Ecto neural progenitor cell (in vitro differentiated cells): ENCODE measurements around the gene TIMM22.
"Not testable (repeated sequence)": the region's sequence is repeated elsewhere in the genome, so short reads cannot be mapped to it uniquely, and the experiment has no call there.

Experiments used
- DNase-seq: peaks from one replicate; pipeline ENCODE4 v3.0.0-alpha.2; 2018; ENCODE audit warnings: low spot score

Gene TIMM22

DNA sequence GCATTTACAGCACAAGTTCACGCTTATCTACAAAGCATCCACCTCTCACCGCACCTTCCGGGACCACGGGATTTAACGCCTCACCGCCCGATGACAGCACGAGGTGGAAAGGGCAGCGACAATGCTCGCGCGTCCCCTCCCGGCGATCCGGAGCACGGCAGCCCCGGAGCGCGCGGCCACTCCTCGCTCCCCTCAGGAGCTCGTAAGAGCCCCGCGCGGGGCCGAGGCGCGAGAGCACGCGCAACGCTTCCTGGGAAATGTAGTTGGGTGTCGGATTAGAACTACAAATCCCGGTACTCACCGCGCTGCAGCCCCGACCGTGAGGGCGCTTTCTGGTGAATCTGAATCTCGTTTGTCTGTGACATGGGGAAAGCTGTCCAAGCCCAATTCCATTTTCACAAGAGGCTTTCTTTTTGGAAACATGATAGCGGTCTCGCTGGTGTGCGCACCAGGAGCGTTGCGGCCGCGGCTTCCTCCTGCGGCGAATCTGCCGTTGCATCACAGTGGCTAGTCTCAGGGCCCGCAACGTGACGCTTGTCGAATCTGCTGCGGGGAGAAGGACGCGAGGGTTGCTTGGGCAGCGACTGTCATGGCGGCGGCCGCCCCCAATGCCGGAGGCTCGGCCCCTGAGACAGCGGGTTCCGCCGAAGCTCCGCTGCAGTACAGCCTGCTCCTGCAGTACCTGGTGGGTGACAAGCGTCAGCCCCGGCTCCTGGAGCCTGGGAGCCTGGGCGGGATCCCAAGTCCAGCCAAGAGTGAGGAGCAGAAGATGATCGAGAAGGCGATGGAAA is at the start of gene TIMM22:
TSS of gene TIMM22 (plus strand) at position 576 of the 791 bp plus-strand sequence. CDS start at position 590, 14 bp downstream.
- DNase-seq: peak; percentile 98

DNA sequence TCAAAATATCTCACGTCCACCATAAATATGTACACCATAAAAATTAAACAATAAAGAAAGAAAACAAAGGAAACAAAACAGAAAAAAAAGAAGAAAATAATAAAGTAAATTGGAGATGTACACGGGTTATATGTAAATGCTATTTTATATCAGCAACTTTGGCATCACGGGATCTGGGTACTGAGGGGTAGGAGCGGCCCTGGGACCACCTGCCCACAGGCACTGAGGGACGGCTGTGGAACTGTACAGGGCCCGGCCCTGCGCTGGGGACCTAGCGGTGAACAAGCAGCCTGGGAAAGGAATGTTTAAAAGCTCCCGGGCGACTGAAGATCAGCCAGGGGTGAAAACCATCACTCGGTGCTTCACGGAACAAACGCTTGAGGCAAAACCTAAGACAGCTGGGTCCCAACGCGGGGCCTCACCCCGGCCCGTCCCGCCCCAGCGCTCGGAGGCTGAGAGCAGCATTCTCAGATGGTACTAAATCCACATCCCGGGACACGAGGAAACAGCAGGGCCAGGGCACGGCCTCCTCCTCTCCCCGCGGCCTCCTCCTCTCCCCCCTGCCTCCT is 48.6 kb upstream of the TIMM22 start:
- peak; percentile 77 for DNase-seq

DNA sequence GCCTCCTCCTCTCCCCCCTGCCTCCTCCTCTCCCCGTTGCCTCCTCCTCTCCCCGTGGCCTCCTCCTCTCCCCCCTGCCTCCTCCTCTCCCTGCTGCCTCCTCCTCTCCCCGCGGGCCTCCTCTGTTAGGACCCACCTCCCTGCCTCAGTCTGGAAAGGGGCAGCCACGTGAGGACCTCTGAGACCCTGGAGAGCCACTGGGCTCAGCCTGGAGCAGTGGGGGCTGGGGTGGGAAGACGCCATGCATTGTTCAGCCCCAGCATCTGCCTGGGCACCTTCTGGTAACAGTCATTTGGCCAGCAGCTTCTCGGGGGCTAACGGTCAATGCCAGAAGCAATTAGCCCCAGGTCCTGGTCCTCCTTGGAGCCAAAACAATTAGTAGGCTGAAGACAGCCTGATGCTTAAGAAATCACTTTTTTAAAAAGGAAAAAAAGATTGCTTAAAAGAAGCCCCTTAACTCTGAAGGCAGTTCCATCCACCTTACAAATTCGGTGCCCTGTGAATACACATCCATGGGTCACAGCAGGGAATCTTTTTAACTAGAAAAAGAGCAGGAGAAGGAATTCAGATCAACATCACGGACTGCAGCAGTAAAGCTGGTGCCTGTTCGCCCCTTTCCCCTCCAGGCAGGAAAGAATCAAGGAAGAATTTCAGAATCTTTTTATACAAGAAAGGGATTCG is 47.2 kb upstream of the TIMM22 start:
- DNase-seq: peak; percentile 76

DNA sequence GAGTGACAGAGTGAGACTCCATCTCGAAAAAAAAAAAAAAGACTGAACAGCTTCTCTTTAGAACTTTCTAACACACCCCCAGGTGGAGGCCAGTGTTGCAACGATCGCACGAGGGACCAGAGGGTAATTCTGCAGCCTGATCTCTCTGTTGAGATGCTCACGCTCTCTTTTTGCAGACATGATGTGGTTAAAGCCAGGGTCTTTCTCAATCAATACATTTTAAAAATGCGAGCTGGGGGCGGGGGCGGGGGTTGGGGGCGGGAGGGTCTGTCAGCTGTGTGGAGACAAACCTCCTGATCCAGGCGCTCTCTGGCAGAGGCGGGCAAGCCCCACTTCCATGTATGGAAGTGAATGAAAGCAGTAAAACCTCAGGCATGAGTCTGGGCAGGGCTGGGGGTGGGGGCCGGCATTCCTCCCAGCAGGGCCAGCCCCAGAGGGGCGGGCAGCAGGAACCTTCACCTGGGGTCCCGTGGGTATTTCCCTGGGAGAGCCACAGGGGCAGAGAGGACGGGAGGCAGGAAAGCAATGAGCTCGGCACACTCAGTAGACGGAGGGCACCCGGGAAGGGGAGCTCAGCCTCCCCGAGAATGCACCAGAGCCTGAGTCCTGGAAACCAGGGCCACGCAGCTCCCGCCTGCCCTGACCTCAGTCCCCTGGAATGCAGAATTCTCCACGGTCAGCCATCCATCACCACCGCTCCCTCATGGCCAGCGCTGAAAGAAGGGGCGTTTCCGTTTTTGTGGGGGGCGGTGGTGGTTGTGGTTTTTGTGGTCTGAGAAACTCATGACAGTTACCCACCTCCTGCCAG is 45.4 kb upstream of the TIMM22 start:
- peak; percentile 89 for DNase-seq

DNA sequence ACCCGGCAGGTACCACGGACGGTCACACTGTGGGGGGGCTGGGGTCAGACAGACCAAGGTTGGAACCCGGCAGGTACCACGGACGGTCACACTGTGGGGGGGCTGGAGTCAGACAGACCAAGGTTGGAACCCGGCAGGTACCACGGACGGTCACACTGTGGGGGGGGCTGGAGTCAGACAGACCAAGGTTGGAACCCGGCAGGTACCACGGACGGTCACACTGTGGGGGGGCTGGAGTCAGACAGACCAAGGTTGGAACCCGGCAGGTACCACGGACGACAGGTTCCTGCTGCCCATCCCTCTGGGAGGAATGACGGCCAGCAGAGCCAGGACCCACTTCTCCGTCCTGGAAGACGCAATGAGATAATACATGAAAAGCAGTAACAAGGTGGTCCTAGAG is 44.3 kb upstream of the TIMM22 start:
- not testable (repeated sequence) for DNase-seq

DNA sequence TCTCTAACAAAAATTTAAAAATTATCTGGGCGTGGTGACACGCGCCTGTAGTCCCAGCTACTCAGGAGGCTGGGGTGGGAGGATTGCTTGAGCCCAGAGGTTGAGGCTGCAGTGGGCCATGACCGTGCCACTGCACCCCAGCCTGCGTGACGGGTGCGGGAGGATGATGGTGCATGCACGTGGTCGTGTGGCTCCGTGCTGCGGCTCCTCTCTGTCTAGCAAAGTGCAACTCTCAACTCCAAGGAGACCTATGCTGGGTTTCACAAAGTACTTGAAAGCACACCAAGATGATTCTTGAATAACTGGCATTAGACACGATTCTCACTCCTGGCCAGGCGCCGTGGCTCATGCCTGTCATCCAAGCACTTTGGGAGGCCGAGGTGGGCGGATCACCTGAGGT is 43.2 kb upstream of the TIMM22 start:
- no peak for DNase-seq

DNA sequence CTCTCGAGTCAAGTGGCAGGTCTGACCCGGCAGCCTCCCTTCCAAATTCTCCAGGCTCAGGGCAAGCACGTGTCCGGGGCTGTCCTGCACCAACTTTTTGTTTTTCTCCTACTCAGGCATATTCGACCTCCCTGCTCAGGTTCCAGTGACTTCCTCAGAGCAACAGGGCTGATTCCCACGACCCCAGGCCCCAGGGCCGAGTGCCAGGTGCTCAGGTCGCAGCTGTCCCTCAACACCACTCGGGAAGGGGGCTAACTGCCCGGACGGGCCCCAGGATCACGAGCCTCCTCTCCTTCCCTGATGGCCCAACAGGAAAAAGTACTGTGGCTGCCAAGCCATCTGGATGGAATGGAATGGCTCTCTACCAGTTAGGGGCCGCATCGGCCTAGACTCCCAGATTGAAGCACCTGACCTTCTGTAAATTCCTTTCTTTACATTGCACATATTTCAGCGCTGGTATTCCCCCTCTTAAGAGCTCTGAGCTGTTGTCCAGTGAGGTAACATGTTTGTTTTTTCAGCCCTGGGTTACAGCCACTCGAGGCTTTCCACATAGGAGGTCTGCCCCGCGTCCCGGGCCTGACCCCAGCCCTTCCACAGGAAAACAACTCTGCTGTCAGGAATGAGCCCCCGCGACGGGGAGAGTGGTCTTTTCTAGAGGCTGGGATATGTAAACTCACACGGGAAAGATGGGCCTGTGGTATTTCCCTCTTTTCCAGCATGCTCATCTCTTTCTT is 42.3 kb upstream of the TIMM22 start:
- DNase-seq: no peak

DNA sequence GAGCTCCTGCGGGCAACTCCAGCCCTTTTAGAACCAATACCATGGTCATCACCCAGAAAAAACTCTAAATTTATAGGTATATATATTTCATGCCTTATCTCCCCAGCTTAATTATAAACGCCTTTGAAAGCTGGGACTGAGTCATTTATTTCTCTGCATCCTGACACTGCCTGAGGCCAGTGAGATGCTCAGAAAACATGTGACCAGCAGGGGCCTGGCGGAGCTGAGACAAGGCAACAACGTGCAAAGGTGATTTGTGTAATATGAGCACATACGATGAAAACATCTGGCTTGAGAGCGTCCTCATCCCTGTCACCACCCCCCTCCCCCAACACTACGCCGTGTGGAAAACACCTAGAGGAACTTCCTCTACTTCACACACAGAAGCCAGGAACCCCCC is 40.0 kb upstream of the TIMM22 start:
- DNase-seq: no peak

DNA sequence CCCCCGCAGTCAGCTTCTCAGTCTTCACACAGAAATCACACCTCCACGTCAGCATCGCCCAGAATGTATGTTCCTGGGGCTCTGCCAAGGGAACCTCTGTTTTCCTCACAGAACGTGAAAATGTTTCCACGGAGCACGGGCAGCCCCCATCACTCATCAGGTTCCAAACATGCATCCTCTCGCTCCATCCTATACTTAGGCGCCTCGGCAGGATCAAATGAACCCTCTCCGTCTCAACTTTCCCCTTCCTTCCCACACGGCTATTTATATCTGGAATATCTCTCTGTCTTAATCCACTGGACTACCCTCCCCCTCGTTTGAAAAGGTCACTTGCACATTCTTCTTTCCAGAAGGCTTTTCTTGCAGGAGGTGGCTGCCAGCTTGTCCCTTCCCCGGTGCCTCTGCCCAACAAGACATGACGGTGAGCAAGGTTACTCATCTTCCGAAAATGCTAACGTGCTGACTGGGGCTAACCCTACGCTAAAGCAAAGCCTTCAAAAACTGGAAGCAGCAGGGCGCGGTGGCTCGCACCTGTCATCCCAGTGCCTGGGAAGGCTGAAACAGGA is 39.0 kb upstream of the TIMM22 start:
- no peak for DNase-seq

DNA sequence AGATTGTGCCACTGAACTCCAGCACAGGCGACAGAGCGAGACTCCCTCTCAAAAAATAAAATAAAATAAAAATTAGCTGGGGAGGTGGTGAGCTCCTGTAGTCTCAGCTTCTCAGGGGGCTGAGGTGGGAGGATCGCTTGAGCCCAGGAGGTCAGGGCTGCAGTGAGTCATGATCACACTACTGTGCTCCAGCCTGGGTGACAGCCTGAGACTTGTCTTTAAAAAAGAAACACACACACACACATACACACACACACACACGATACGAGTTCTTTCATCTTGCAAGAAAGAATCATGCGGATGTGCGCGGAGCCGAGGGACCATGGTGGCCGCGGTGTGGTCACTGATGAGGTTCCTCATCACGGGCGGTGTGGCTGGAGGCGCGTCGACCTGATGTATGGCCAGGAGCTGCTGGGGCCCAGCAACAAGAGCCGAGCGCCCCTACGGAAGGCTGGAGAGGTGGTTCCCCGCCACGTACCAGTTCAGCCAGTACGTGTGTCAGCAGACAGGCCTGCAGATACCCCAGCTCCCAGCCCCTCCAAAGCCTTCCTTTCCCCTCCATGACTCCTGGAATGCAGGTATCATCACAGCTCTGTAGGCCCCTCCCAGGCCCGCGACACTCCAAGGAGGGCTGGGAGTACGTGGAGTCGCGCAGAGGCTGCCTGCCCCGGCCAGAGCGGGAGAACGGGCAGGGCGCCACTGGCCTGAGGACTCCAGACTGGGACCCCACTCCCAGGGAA is 38.0 kb upstream of the TIMM22 start:
- DNase-seq: no peak

DNA sequence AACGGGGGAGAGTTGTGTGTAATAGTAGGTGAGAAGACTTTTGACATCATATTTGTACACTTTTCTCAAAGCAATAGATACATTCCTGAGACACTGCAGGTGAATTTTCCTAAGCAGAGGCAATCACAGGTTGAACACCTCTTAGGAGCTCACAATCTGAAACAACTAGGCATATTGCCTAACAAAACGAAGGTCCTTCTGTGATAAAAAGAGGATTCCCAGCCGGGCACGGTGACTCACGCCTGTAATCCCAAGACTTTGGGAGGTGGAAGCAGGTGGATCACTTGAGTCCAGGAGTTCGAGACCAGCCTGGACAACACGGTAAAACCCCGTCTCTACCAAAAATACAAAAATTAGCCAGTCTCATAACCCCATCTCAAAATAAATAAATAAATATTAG is 34.8 kb upstream of the TIMM22 start:
- DNase-seq: no peak

DNA sequence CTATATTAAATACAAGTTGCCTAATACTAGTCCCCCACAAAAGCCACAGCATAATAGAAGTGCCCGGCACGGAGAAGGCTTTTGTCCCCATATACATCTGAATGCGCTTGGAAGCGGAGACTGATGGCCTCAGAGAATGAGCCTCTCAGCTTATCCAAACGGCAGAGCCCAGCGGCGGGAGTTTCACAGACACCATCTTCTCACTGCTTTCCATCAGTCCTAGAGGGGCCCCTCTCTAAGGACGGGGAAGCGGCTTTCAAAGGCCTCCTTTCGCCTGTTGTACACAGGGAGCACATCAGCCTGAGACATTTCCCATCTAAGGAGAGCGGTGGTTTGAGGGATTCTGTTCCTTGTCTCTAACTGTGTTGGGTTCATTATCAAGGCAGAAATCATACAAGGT is 34.3 kb upstream of the TIMM22 start:
- DNase-seq: peak; percentile 77

DNA sequence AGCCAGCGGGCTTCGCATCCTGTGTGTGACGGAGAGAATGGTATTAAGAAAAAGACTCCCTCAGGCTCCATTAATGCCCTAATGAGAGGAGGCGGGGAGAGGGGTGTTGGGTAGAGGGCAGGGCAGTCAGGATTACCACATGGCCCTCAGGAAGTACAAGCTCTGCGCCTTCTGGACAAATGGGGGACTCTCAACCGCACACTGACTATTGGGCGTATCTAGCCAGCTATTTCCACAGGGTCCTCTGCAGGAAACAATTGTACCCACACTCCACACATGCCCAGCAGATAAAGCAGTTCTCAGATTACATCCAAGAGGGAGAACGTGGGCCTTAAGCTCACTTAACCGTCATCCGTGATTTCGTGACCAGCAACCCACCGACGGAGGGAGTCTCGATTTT is 32.1 kb upstream of the TIMM22 start:
- DNase-seq: no peak

DNA sequence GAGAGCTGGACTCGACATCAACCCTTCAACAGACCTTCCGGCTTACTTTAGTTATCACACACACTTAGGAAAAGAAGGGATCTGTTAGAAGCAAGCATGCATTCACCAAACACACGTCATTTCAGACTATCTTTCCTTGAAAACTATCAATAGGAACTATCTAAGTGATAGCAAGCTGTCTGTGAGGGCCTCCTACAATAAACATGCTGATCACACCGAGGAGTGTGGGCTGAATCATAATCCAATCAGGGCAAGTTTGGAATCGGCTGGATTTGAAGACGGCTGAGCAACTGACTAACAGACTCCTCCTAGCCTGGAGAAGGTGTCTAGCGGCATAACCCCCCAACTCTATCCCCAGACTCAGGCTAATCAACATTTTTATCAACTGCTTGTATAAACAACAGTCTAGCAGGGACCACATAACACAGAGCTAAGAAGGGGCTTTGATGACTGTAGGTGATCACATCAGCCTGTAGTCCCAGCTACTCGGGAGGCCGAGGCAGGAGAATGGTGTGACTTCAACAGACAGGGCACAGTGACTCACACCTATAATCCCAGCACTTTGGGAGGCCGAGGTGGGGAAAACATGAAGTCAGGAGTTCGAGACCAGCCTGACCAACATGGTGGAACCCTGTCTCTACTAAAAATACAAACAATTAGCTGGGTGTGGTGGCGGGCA is 31.5 kb upstream of the TIMM22 start:
- no peak for DNase-seq

DNA sequence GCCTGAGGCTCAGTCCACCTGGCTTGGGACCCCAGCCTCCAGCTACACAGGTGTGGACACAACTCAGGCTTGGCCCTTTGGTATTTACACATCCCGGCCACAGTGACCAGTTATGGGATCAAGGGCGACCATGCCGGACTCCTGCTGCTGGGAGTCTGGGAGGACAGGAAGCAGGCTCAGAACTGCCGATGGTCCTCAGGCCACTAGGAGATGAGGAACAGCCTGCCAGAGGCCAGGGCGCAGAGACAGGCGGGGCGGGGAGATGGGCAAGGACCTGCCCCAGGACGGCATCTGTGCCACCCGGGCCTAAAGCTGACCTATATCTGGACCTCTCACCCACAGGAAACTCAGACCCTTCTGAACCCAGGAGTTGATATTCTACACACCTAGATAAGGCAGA is 29.8 kb upstream of the TIMM22 start:
- DNase-seq: no peak

DNA sequence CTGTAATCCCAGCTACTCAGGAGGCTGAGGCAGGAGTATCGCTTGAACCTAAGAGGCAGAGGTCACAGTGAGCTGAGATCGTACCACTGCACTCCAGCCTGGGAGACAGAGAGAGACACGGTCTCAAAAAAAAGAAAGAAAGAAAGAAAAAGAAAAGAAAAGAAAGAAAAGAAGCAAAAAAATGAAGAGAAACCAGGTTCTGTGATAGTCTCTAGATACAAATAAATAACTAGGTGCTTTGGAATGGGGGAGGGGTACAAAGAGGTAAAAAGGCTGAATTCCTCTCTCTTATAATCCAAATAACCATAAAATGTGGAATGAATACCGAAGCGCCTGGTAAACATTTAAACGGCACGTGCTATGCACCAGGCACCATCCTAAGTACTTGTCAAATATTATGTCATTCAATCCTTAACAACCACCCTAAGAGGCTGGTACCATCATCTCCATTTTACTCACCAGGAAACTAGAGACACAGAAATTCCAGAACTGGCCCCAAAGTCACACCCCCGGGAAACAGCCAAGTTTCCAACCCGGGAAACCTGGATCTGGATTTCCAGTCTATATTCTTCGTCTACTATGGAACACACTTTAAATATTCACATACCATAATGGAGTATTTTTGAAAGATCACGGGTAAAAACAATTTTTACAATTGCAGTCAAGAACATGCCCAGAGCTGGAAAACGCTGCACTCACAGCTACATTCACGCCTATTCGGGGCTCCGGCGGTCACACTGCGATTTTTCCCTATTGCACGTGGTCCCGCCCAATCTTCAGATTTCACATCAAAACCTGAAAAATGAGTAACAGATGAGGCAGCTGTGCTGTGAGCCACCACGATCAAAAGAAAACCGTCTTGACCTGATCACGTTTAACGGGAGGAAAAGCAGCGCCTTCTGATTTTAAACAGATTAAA is 27.9 kb upstream of the TIMM22 start:
- DNase-seq: no peak

DNA sequence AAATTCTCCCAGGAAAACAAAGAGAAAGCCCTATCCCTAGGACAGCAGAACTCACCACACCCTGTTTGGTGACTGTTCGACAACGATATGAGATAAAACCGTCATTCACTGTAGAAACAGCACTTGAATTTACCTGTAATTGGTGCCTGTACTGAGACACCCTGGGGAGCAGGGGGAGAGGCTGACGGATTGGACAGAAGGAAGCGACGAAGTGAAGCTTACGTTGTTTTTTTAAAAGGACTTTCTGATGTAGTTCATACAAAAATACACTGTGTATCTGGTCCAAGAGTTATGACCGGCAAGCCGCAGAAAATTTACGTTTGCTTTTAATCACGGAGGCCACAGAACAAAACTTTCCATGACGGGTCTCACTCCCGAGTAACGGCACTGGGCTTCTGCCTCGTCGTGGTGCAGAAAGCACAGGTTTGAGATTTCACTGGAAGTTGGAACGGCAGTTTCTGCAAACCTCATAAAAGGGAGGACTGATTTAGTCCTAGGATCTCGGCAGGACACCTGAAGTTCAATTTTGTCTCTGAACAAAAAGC is 27.0 kb upstream of the TIMM22 start:
- no peak for DNase-seq

DNA sequence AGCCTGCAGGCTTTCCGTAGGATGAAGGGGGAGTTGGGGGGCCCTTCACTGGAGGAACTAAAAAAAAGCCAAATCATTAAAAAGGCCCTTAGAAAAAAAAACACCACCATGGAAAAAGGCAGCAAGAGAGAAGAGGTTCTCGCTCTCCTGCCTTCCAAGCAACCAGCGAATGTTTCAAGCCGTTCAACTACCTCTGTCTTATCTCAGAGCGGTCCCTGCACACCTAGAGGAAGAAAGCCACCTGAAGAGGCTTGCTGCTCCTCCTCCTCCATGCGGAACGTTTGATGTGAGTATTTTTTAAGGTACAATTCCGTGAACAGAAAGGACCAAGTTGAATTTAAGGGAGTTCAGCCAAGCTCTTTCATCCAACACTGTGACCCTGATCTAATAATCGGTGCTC is 26.6 kb upstream of the TIMM22 start:
- DNase-seq: no peak

DNA sequence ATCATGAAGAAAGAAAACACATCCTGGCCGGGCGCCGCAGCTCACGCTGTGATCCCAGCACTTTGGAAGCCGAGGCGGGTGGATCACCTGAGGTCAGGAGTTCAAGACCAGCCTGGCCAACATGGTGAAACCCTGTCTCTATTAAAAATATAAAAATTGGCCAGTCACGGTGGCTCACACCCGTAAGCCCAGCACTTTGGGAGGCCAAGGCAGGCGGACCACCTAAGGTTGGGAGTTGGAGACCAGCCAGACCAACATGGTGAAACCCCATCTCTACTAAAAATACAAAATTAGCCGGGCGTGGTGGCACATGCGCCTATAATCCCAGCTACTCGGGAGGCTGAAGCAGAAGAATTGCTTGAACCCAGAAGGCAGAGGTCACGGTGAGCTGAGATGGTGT is 25.1 kb upstream of the TIMM22 start:
- DNase-seq: not testable (repeated sequence)
